ENCODE results near the gene SYT8.
A peak's percentile ranks its signal among the peaks of the same experiment; 100 is the strongest.
"Not testable (repeated sequence)": the region's sequence is repeated elsewhere in the genome, so short reads cannot be mapped to it uniquely, and the experiment has no call there.

The SYT8 gene

GRCh38 chr11:1868636-1869291, 34.0 kb downstream of the SYT8 start:
- no peak overlapping the region for H3K27ac ChIP-seq
- no peak for DNase-seq (ENCODE audit: low read depth, low spot score)

- H3K27ac ChIP-seq, result no peak overlapping the region
- DNase-seq (ENCODE audit: low read depth, low spot score), result no peak
Measured at GRCh38 chr11:1869427-1870325, 34.9 kb downstream of the SYT8 start.

GRCh38 chr11:1870326-1870696, 35.5 kb downstream of the SYT8 start:
- DNase-seq (ENCODE audit: low read depth, low spot score), result no peak
- H3K27ac ChIP-seq, result no peak overlapping the region

- no peak for DNase-seq (ENCODE audit: low read depth, low spot score)
- no peak overlapping the region for H3K27ac ChIP-seq
Measured at GRCh38 chr11:1870721-1871466, 36.1 kb downstream of the SYT8 start.

- no peak for DNase-seq (ENCODE audit: low read depth, low spot score)
- H3K27ac ChIP-seq, result no peak overlapping the region
Measured at GRCh38 chr11:1871531-1871930, 36.7 kb downstream of the SYT8 start.

GRCh38 chr11:1872267-1872985, 37.6 kb downstream of the SYT8 start:
- DNase-seq (ENCODE audit: low read depth, low spot score), result no peak

GRCh38 chr11:1873048-1873812, 38.4 kb downstream of the SYT8 start:
- DNase-seq (ENCODE audit: low read depth, low spot score), result peak; percentile 5
- H3K27ac ChIP-seq, result no peak overlapping the region

More at GRCh38 chr11:1872267-1872985, 37.6 kb downstream of the SYT8 start:
- no peak overlapping the region for H3K27ac ChIP-seq

GRCh38 chr11:1873813-1874150, 39.0 kb downstream of the SYT8 start:
- H3K27ac ChIP-seq, result not testable (repeated sequence)

GRCh38 chr11:1874441-1875092, 39.8 kb downstream of the SYT8 start:
- not testable (repeated sequence) for DNase-seq (ENCODE audit: low read depth, low spot score); H3K27ac ChIP-seq

More at GRCh38 chr11:1873813-1874150, 39.0 kb downstream of the SYT8 start:
- DNase-seq (ENCODE audit: low read depth, low spot score), result not testable (repeated sequence)

- H3K27ac ChIP-seq, result no peak overlapping the region
- no peak for DNase-seq (ENCODE audit: low read depth, low spot score)
Measured at GRCh38 chr11:1875093-1875850, 40.5 kb downstream of the SYT8 start.

GRCh38 chr11:1875851-1876301, 41.1 kb downstream of the SYT8 start:
- not testable (repeated sequence) for DNase-seq (ENCODE audit: low read depth, low spot score); H3K27ac ChIP-seq

GRCh38 chr11:1876361-1877063, 41.7 kb downstream of the SYT8 start:
- H3K27ac ChIP-seq, result no peak overlapping the region
- DNase-seq (ENCODE audit: low read depth, low spot score), result no peak

- no peak for DNase-seq (ENCODE audit: low read depth, low spot score)
- H3K27ac ChIP-seq, result no peak overlapping the region
Measured at GRCh38 chr11:1877211-1878136, 42.7 kb downstream of the SYT8 start.

GRCh38 chr11:1878137-1879031, 43.6 kb downstream of the SYT8 start:
- DNase-seq (ENCODE audit: low read depth, low spot score), result no peak
- no peak overlapping the region for H3K27ac ChIP-seq

- H3K27ac ChIP-seq, result no peak overlapping the region
- no peak for DNase-seq (ENCODE audit: low read depth, low spot score)
Measured at GRCh38 chr11:1879342-1879940, 44.7 kb downstream of the SYT8 start.
